NK-92 (cell line): ENCODE data around the gene PBX4.
"Not testable (repeated sequence)": the region's sequence is repeated elsewhere in the genome, so short reads cannot be mapped to it uniquely, and the experiment has no call there.

Source experiments
- DNase-seq: peaks from one replicate; lab custom pipeline; 2025; ENCODE audit not compliant: unreplicated experiment; lab: John Stamatoyannopoulos, UW

PBX4 gene

DNA sequence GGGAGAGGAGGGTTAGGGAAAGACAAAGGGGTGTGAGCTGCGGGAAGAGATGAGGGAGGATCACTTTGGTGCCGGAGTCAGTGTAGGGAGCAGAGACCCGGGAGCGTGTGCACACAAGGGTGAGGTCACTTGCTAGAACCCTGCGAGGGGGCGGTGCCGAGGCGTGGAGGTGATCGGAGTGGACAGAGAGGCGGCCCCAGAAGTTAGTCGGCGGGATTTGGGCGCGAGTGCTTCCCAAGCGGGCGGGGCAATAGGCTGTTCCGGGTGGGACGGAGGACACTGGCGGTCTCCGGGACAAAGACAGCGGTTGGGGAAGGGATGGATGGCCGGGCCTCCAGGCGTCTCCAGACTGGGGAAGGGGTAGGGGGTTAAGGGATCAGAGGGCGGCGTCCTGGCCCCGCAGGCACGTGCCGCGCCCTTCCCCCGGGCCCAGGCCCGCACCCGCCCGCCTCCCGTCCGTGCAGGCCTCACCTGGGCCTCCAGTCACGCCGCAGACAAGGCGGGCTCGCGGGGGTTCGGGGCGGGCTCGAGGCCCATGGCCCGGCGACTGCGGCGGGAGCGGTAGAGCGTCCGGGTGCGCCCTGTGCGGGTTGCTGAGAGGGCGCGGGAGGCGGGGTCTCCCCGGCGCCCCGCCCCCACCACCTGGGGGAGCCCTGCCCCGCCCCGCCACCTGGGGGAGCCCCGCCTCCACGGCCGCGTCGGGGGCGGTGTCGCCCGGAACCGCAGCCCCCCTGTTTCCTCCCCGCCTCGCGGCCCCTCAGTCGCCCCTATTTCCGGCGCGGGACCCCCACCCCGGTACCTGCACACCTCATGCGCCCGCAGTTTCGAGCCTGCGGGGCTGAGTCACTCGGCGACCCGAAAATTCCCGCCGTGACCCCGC is 9.4 kb upstream of the PBX4 start, which contains the start of gene LPAR2:
LPAR2 (minus strand) TSS at position 600 of the 880 bp plus-strand sequence. CDS start 945 bp downstream, outside the sequence.
- DNase-seq: no peak

DNA sequence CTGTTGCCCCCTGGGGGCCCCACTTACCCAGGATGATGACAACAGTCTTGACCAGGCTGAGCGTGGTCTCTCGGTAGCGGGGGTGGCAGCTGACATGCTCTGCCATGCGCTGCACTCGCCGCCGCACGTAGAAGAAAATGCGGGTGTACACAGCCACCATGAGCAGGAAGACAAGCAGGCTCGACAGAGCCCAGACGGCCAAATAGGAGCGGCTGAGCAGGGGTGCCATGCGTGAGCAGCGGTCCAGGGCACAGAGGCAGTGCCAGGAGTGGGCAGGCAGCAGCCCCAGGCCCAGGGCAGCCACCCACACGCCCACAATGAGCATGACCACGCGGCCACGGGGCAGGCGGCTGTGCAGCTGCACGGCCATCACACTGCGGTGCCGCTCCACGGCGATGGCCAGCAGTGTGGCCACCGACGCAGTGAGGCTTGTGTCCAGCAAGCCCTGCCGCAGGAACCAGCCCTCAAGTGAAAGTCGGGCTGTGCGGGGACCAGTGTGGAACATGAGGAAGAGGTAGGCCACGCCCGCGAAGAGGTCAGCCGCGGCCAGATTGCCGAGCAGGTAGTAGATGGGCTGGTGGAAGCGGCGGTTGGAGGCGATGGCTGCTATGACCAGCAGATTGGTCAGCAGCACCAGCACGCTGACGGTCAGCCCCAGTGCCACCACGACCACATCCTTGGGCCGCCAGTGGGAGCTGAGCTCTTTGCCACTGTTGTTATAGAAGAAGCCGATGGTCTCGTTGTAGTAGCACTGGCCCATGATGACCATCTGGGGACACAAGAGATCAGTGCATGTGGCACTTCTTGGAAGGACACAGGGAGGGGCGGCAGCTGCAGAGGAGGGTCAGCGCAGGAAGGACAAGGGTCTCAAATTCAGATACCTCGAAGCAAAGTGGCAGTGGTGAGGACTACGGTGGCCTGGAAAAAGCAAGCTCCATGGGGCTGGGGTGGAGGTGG is 8.3 kb upstream of the PBX4 start:
- DNase-seq: no peak

DNA sequence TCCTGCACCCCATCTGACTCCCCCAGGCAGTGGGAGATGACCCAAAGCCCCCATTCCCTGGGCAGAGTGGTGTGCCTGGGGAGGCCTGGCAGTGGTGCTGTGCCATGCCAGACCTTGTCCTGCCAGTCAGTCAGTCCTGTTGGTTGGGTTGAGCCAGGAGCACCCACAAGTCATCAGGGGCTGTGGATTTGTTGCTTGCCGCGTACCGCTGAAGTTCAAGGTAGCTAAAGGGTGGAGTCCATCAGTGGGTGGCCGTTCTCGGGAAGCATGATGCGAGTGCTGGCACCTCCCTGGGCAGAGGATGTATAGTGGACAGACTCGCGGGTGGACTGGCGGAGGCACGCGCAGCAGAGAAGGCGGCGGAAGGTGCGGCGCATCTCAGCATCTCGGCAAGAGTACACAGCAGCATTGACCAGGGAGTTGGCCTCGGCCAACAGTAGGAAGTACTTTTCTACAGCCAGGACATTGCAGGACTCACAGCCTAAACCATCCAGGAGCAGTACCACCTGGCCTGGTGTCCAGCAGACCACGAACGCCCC is 5.6 kb upstream of the PBX4 start:
- DNase-seq: no peak

DNA sequence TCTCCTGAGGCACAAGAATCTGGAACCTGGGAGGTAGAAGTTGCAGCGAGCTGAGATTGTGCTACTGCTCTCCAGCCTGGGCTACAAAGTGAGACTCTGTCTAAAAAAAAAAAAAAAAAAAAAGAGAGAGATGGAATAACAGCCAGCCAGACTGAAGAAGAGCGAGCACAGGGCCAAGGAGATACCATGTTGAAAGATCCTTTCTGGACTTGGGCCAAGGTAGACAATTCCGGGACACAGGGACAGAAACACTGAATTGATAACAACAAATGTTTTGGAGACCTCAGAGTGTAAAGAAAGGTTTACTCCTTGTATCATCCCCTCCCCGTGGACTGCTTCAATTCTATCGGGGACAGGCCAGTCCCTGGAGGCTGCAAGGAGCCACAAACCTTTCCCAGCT is 4.9 kb upstream of the PBX4 start:
- DNase-seq: no peak

DNA sequence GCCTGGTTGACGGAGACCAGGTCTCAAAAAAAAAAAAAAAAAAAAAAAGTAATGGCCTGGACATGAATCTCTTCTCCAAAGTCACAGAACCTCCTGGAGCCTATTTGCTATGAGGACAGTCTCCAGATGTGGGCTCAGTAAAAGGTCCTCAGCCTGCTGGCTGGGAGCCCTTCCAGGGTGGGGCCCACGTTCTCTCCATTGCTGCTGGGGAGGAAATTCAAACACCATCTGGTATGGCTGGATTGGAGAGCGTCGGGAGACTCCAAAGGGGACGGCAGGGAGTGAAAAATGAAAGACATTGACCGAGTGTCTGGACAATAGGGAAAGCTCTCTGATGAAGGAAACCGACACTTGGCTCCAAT is 1.3 kb upstream of the PBX4 start:
- DNase-seq: no peak

DNA sequence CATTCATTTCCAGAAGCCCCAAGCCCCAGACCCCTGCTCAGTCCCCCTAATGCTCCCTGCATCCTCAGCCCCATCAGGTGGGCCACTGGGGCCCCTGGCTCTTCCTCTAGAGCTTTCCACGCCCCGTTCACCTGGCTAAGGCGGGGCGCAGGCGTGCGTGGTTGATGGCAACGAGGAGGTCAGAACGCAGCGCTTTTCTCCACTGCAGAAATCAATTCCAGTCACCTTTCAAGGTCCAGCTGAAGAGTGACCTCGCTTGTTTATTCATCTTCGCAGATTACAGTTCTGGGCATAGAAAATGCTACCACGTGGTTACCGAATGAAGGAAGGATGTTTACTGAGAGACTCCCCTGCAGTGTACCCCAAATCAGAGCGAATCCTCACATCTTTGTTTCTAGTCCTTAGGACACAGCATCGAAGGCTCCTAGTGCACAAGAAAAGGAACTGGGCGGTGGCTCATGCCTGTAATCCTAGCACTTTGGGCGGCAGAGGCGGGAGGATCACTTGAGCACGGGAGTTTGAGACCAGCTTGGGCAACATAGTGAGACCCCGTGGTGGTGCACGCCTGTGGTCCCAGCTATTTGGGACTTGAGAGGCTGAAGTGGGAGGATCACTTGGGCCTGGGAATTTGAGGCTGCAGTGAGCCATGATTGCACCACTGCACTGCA is 828 bp upstream of the PBX4 start:
- no peak for DNase-seq

DNA sequence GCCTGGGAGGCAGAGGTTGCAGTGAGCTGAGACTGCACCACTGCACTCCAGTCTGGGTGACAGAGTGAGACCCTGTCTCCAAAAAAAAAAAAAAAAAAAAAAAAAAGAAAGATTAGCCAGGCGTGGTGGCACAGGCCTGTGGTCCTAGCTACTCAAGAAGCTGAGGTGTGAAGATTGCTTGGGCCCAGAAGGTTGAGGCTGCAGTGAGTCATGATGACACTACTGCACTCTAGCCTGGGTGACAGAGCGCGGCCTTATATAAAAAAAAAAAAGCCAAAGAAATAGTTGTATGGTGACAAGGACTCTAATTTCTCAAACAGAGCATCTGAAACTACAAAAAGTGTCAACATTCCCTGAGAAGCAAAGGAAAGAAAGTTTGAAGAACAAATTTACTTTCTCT is 3.4 kb downstream of the PBX4 start:
- no peak for DNase-seq

DNA sequence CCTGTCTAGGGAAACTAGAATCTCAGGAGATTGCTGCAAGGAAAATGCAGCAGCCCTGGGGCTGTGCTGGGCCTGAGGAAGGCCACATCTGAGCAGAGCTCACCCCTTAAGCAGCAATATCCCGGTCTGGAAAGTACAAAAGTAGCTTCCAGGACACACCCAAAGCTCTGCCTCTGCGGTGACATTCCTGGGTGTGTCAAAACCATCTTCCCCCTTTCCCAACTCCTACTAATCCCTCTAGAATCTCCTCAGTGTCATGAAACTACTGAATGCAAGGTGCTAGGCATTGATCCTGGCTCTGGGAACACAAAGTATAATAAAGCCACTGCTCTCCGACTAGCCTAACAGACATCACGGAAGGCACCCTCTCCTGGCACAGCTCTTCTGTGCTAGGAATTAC is 5.0 kb downstream of the PBX4 start:
- DNase-seq: no peak

DNA sequence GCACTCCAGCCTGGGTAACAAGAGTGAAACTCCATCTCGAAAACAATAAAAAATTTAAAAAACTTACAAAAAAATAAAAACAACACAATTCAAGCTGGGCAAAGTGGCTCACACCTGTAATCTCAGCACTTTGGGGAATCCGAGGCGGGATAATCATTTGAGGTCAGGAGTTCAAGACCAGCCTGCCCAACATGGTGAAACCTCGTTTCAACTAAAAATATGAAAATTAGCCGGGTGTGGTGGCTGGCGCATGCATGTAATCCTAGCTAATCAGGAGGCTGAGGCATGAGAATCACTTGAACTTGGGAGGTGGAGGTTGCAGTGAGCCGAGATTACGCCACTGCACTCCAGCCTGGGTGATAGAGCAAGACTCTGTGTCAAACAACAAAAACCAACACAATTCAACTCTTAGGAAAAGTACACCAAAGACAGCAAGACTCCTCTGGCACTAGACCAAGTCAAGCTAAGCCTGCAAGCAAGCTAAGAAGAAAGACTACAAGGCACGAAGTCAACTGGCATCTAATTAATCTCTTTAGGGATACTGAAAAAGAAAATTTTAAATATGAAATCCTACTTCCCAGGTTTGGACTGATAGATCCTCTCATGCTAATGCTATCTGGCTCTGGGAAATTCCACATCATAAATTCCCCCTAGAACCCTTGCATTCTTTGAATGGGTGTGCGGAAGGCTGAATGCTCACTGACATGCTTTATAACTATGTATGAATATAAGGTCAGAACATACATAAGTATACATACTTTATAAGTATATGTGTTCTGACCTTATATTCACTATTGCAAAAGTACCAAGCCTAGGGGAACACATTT is 7.9 kb downstream of the PBX4 start:
- DNase-seq: no peak

DNA sequence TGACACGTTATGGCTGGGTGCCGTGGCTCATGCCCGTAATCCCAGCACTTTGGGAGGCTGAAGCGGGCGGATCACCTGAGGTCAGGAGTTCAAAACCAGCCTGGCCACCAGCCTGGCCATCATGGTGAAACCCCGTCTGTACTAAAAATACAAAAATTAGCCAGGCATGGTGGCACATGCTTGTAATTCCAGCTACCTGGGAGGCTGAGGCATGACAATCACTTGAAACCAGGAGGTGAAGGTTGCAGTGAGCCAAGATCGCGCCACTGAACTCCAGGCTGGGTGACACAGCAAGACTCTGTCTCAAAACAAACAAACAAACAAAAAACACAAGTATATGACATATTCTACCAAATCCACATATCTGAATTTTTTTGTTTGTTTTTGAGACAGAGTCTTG is 11.8 kb downstream of the PBX4 start:
- not testable (repeated sequence) for DNase-seq

DNA sequence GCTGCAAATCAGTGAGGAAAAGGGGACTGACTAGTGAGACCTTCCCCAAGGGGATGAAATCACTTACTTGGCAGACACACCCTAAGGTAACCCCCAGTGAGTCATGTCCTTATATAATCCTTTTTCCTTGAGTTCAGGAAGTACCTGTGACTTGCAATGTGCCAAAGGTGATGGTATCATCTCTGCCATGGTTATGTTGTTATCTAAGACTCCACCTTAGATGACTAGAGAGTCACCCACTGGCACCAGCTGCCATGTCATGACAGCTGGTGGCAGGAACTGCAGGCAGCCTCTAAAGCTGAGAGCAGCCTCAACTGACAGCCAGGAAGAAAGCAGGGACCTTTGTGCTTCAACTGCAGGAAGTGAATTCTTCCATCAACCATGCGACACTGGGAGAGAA is 12.5 kb downstream of the PBX4 start:
- no peak for DNase-seq

DNA sequence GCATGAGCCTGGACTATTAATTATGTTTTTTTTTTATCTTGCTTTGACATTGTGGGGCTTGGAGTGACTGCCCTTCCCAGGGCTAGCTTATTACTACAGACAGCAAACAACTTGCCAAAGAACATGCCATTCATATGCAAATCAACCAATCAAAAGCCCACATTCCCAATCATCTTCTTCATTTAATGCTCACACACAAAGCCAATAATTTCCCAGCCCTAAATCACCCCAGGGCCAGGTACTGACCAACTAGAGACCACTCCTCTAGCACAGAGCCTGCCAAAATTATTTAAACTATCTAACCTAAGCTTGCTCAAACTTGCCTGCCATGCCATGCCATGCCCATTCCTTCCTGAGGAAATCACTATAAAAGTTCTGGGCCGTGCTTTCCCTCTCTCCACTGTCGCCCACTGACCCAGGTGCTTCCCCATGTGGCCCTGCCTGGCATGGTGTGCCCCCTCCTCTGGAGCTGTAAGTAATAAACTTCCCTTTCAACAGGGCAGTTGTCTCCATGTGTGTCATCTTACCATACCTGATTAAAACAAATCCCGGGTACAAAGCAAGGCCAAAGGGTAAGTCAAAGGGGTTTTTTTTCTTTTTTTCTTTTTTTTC is 15.7 kb downstream of the PBX4 start:
- no peak for DNase-seq

DNA sequence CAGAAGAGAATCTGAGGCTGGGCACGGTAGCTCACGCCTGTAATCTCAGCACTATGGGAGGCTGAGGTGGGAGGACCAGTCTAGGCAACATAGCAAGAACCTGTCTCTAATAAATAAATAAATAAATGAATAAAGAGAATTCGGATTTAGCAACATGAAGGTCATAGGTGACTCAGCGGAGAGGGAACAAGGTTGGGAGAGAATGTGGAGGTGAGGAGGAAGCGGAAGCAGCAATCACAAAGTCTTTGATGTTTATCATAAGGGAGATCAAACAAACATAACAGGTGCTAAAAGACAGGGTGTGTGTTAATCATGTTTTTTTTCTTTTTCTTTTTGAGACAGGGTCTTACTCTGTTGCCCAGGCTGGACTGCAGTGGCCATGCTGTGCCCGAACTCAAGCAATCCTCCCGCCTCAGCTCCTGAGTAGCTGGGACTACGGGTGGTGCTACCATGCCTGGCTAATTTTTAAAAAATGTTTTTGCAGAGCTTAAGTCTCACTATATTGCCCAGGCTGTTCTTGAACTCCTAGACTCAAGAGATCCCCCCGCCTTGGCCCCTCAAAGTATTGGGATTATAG is 16.3 kb downstream of the PBX4 start:
- DNase-seq: no peak

DNA sequence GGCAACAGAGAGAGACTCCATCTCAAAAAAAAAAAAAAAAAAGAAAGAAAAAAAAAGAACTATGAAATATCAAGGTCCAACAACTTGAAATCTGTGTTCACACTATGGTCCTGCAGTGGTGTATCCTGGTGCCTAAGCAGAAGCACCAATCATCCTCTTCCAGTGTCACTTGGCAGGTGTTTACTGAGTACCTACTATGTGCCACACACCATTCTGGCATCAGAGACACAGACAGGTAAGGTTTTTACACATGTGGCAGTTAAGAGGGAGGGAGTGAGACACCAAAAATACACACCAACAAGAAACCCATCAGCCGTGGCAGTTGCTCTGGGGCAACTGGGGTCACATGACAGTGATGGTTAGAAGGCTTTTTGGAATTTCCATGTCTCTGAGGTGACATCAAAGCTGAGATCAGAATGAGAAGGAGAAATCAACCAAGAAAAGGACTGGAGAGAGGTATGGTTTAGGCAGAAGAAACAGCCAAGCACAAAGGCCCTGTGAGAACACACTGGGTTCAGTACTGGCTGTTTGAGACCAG is 17.6 kb downstream of the PBX4 start:
- DNase-seq: no peak

DNA sequence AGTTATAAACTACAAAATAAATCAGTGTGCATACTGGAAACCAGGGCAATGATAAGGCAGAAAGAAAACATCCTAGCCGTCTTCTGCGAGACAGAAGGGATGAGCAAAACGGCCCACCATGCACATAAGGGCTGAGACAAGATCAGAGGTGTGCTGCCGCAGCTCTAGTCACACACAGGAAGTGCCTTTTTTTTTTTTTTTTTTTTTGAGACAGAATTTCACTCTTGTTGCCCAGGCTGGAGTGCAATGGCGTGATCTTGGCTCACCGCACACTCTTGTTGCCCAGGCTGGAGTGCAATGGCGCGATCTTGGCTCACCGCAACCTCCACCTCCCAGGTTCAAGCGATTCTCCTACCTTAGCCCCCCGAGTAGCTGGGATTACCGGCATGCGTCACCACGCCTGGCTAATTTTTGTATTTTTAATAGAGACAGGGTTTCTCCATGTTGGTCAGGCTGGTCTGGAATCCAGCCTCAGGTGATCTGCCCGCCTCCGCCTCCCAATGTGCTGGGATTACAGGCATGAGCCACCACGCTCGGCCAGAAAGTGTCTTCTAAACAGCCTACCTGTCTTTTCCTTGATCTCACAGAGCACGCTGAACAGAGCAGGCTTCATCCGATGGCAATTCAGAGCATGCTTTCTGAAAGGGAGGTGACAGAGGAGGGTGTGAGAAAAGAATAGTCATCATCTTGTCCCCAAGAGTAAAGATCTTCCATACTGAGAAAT is 19.6 kb downstream of the PBX4 start:
- DNase-seq: not testable (repeated sequence)

DNA sequence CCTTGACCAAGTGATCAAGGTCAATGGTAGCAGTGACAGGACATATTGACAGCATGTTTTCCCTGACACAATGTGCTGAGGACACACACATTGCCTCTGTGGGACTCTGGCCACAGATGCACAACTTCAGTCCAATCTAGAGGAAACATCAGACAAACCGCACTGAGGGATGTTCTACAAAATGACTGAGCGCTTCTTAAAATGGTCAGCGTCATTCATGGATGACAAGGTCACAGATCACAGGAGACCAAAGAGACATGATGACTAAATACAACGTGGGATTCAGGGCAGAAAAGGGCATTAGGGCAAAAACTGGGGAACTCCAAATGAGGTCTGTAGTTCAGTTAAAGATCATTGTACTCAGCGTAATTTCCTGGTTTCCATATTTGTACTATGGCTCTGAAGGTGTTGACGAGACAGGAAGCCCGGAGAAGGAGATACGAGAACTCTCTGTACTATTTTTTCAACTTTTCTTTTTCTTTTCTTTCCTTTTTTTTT is 20.6 kb downstream of the PBX4 start:
- no peak for DNase-seq

DNA sequence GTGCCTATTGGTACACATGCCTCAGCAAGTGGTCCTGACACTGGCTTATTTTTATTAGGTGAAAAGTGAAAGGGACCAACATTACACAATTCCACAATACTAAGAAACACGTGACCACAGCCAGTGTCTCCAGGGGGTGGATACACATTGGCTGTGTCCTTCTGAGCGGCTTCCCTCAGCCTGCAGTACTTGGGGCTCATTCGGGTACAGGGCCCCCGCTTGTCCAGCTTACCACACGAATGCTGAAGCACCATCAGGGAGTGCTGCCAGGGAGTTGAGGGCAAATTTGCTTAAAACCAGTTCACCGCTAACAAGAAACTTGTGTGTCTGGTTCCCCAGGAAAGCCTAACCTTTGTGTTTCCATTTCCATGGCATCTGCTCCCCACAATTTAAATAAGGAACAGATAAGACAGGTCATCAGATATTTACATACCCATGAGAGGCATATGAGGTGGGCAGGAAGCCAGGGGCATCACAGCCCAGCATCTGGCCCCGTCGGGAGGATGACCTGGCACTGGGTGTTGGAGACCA is 23.3 kb downstream of the PBX4 start:
- DNase-seq: no peak

DNA sequence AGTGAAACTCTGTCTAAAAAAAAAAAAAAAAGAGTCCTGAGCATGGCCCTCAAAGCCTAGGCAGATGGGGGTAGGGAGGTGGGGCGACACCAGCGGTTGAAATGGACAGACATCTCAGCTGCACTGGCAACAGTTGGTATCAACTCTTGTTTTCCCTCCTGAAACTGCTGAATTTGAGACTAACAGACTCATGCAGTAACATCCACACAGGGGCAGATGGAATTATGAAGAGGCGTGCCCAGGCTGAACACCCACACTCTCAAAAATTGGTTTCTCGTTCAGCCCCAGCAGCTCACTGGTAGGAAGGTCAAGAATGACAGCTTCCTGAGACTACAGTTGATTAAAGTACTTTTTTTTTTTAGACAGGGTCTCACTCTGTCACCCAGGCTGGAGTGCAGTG is 24.1 kb downstream of the PBX4 start:
- DNase-seq: no peak
